HG03469 (cell line): ENCODE data around the gene GLB1L2.
"Not testable (repeated sequence)": the region's sequence is repeated elsewhere in the genome, so short reads cannot be mapped to it uniquely, and the experiment has no call there.

Experiments
- ATAC-seq: cut with Tn5 transposase; IDR thresholded peaks from one replicate; pipeline ENCODE4 v1.9.1; 2021; ENCODE audit warnings: mild to moderate bottlenecking, moderate library complexity, moderate number of reproducible peaks; ENCODE audit not compliant: unreplicated experiment

The GLB1L2 gene

DNA sequence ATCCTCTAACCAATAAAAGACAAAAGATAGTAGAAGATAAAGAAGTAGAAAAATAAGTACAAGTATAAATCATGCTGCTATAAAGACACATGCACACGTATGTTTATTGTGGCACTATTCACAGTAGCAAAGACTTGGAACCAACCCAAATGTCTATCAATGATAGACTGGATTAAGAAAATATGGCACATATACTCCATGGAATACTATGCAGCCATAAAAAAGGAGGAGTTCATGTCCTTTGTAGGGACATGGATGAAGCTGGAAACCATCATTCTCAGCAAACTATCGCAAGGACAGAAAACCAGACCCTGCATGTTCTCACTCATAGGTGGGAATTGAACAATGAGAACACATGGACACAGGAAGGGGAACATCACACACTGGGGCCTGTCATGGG, 10.4 kb upstream of the GLB1L2 start:
- ATAC-seq, result not testable (repeated sequence)

DNA sequence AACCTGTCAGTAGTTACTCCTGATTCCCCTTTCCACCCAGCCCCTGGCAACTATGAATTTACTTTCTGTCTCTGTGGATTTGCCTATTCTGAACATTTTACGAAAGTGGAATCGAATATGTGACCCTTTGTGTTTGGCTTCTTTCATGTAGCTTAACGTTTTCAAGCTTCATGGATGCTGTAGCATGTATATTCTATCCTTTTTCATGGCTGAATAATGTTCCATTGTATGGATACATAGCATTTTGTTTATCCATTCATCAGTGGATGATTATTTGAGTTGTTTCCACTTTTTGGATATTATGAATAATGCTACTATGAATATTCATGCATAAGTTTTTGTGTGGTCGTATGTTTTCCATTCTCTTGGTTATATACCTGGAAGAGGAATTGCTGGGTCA, 9.2 kb upstream of the GLB1L2 start:
- no peak for ATAC-seq

DNA sequence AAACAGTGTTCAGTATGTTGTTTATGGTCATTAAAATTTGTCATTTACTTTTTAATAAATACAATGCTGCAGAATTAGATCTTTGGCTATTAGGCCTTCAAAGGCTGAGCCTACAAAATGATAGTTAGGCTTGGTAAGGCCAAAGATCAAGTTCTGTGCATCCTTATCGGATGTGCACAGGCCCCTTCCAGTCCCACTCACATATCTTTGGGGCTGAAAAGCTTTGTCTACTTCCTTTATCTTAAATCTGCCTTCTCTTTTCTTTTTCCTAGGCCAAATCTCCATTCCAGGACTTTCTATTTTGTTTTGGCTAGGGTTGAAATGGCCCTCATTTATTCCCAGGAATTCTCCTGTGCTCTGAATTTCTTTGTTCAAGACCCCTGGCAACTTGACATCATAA, 3.4 kb upstream of the GLB1L2 start:
- no peak for ATAC-seq

- ATAC-seq, result no peak
Observed at GRCh38 chr11:134330611-134331353, 1.0 kb upstream of the GLB1L2 start.

DNA sequence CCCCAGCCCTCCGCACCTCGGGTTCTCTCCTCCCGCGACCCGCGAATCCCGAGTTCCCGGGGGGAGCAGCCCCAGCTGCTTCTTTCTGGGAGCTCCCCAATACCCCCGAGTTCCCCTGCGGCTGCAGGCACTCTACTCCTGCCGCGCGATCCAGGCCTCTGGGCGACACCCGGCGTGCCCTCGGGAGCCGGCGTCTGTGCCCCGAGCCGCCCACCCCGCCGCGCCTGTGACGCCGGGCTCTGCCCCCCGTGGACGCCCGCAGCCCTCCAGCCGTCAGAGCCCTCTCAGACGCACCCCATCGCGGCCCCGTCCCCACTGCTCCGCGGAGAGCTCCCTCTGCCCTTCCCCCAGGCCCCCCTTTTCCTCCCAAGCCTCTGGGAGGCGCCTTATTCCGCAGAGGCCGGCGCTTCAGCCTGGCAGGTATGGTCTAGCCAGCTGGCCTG, 422 bp downstream of the GLB1L2 start:
- ATAC-seq, result no peak

DNA sequence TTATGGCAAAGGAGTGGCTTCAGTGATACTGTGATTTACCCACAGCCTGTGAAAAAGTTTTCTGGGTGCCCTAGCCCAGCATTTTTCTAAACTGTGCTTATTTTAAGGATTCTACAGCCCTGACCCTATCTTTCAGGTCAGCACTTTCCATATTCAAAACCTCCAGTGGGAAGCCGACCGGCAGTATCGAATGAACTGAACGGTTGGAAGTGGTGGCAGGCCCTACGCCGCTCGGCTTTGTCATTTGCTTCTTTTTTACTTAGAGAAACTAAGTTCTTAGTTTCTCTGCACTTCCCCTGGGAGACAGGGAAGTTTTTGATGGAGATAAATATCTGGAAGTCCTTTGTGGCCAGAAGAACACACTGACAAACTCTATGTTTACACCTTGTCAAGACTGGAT, 994 bp downstream of the GLB1L2 start:
- ATAC-seq, result no peak

DNA sequence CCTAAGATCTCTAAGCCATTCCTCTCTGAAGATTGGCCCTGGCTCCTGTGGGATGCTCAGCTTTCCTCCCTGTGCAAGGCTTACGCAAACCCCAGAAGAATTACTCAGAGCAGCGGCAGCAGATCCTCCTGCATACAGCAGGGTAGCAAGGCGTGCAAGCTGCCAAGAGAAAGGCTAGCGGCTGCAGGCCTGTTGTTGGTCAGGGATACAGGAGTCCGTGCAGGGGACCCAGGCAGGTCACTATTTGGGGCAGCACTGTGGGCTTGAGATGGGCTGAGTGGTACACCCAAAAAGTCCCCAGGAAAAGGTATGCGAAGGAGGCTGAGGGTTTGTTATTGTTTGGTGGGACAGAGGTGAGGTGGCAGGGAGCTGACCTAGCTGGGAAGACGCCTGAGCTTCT, 1.5 kb downstream of the GLB1L2 start:
- no peak for ATAC-seq

DNA sequence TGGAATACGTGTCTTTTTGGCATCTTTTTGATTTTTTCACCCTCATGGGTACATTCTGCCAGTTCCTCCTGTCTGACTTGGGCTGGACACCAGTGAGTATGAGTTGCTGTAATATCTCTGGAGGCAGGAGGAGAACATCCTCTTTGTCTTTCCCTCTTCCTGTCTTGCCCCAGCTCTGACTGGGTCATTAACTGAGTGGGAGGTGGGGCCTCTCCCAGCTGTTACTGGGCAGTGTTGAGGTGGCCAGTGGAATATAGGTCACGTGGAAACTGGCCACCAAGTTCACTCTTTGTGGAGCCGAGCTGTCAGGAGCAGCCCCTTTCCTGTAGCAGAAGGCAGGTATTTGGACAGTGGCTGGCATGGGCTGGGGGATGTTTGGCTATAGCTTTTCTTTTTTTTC, 2.2 kb downstream of the GLB1L2 start:
- ATAC-seq, result no peak

DNA sequence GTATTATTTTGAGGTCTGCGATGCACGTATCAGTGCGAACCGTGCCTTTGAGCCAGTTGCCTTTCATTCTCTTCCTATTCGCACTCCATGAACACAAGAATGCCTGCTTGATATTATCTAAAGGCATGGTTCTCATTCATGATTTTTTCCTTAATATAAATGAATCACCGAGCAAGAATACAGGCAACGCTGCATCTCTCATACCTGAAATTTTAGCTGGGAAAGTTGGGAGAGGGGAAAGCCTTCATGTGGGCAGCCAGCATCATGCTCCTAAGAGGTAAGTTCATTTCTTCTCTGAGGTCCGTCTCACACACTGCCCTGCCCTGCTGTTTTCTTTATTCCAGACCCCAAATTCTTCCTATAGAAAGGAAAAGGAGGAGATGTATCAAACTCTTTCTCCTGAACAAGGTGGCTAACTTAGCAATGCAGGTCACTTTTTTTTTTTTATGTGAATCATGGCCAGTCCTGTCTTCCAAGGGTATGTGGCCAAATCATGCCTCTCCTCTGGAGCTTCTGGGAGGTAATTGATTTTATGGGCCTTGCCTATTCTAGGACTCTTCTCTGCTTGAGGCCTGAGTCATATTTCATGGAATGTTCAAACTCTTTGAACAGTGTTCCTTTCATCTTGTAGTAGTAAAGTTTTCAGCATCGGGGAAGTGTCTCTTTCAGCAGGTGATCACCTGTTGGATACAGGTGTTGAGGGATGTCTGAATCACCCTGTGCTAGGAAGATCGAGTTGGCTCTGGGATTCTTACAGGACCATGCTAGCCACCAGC, 3.2 kb downstream of the GLB1L2 start:
- no peak for ATAC-seq

DNA sequence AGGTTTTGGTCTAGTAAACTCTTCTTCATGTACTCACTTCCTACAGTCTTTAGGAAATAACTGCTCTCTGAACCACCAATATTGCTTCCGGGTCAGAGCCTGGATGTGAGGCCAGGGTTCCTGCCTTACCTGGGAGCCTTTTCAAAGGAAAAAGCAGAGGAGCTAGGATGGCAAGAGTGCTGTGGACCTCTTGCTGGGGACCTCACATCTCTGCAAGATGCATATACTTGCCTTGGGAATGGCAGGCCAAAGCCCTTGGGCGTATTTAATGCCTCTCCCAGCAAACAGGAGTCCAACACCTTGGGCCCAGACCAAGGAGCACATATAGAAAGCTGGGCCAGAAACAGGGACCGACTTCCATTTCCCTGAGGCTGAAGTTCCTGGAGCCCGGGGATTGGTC, 5.3 kb downstream of the GLB1L2 start:
- no peak for ATAC-seq

DNA sequence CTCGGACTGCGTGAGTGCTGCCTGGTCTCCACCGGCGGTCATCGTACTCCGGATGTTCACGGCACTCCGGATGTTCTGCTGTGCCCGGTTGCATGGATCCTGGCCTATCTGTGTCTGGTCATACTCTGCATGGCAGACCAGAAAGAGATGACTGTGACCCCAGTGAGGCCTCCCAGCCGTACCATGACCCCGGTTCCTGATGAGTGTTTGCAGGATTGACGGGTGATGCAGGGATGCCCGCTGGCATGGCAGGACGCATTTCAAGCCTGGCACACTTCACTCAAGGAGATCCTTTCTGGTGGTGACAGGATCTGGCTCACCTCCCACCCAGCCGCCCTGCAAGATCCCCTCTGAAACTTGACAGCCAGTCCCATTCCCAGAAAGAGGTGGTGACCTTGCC, 6.3 kb downstream of the GLB1L2 start:
- ATAC-seq, result no peak

GRCh38 chr11:134338654-134339053, 6.9 kb downstream of the GLB1L2 start:
- no peak for ATAC-seq

GRCh38 chr11:134339756-134340155, 8.0 kb downstream of the GLB1L2 start:
- no peak for ATAC-seq

GRCh38 chr11:134340354-134340964, 8.7 kb downstream of the GLB1L2 start:
- no peak for ATAC-seq

- no peak for ATAC-seq
Observed at GRCh38 chr11:134341805-134342571, 10.2 kb downstream of the GLB1L2 start.

DNA sequence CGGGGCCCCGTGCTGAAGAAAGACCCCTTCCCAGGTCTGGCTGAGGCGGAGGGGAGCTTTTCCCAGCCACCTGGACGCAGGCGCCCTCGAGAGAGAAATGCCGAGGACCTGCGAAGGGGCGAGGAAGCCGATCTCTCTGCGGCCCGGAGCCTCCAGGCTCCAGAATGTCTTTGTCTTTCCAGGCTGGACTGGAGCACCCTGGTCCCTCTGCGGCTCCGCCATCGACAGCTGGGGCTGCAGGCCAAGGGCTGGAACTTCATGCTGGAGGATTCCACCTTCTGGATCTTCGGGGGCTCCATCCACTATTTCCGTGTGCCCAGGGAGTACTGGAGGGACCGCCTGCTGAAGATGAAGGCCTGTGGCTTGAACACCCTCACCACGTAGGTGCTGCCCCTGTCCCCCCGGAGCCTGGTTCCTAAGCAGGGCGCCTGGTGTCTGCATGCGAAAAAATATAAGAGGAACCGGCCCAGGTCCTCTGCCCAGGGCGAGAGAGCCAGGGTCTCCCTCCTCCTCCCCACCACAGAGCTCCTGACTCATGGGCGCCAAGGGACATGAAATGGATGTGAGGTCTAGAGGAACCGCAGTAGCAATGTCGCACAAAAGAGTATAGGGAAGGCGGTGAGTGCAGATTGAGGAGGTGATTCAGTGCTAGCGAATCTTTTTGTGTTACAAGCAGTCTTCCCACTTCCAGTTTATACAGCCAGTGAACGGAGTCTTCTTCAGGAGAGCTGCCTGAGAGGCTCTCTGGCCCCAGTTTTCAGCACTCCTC, 11.0 kb downstream of the GLB1L2 start:
- ATAC-seq, result no peak

GRCh38 chr11:134343646-134344045, 11.9 kb downstream of the GLB1L2 start:
- ATAC-seq, result no peak

DNA sequence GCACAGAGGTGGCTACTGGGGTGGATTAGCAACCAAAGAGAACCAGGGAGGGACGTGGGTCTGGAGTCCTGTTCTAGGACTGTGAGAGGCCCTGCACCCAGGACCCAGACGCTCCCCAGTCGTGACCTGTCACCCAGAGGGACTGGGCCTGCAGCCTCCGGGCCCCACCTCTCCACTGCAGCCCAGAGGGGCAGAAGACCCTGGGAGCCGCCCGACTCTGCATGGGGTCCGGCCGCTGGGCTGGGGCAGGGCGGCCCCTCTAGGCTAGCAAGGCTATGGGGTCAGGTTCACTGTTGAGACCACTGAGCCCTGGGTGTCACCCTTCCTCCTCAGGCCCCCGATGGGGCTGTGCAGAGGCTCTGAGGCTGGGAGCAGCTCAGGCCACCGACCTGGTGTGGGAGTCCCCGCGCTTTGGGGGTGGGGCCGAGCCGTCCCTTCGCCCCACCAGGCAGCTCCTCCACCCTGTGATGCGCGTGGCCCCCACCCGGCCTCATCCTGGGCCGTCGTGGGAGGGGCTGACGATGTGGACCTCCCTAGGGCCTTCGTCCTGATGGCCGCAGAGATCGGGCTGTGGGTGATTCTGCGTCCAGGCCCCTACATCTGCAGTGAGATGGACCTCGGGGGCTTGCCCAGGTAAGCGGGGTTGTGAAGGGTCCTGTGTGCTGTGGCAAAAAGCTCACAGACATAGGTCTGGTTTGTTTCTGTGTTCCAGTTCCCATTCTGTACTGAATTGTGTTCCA, 12.9 kb downstream of the GLB1L2 start:
- not testable (repeated sequence) for ATAC-seq

GRCh38 chr11:134345237-134345550, 13.4 kb downstream of the GLB1L2 start:
- no peak for ATAC-seq
